Stimulated activated CD8-positive, alpha-beta memory T cell treated with anti-CD3 and anti-CD28 coated beads, Interleukin-12 subunit alpha, Interleukin-12 subunit beta, amount 100 ng/mL, for 24 hours (primary cell): ENCODE results near the gene ZSCAN25.
"Not testable (repeated sequence)": the region's sequence is repeated elsewhere in the genome, so short reads cannot be mapped to it uniquely, and the experiment has no call there.

ENCODE experiments used
- DNase-seq: peaks from one replicate; pipeline ENCODE4 v3.0.0-alpha.2; 2020; ENCODE audit errors: extremely low read depth

The ZSCAN25 gene

DNA sequence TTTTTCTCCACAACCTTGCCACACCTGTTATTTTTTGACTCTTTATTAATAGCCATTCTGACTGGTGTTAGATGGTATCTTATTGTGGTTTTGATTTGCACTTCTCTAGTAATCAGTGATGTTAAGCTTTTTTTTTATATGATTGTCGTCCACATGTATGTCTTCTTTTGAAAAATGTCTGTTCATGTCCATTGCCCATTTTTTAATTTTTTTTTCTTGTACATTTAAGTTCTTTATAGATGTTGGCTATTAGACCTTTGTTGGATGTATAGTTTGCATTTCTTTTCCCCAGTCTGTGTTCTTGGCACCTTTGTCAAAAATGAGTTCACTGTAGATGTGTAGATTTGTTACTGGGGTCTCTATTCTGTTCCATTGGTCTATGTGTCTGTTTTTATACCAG lies 28.8 kb downstream of the ZSCAN25 start:
- DNase-seq, result no peak

DNA sequence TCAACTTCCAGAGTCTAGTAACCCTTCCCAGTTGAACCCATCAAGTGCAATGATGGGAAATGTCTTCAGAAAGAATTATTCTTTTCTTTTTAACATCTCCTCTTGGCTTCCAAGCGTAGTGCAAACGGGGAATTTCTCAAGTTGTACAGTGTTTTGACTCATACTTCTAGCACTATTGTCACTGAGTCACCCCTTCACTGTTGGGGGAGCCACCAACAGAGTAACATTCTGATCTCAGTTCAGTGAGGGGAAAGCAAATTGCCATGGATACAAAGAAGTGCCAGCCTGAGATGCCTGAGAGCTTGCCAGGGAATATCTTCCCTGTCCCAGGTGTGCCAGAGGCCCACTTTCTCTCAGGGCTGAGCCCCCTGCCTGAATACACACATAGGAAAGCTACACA lies 32.1 kb downstream of the ZSCAN25 start:
- DNase-seq, result no peak

GRCh38 chr7:99651290-99651689 lies 34.5 kb downstream of the ZSCAN25 start:
- DNase-seq, result no peak

GRCh38 chr7:99652671-99653070 lies 35.9 kb downstream of the ZSCAN25 start:
- no peak for DNase-seq

DNA sequence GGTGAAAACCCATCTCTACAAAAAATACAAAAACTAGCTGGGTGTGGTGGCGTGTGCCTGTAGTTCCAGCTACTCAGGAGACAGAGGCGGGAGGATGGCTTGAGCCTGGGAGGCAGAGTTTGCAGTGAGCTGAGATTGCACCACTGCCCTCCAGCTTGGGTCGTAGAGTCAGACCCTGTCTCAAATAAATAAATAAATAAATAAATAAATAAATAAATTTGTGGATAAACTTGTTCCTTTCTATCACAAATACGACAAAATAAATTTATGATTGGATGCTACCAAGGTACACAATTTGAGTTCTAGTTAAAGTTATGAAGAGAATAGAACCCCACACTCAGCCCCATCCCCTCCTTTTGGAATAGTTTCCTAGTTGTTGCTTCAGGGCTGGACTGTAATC lies 36.5 kb downstream of the ZSCAN25 start:
- DNase-seq, result not testable (repeated sequence)

DNA sequence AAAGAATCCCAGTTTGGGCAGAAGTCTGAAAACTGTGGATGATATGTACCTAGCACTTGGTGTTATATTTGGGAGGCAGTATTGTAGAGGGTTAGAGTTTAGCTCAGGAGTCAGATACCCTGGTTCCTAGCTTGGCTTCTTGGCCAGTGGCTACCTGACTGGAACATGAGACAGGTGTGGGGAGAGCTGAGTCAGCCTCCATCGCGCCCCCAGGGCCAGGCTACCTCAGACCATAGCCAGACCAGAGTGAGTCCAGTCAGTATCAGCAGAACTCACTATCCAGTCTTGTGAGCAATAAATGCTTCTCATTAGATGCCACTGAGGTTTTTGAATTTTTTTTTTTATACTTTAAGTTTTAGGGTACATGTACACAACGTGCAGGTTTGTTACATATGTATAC lies 37.0 kb downstream of the ZSCAN25 start:
- no peak for DNase-seq

DNA sequence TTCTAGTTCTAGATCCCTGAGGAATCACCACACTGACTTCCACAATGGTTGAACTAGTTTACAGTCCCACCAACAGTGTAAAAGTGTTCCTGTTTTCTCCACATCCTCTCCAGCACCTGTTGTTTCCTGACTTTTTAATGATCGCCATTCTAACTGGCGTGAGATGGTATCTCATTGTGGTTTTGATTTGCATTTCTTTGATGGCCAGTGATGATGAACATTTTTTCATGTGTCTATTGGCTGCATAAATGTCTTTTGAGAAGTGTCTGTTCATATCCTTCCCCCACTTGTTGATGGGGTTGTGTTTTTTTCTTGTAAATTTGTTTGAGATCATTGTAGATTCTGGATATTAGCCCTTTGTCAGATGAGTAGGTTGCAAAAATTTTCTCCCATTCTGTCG lies 37.9 kb downstream of the ZSCAN25 start:
- DNase-seq, result not testable (repeated sequence)

DNA sequence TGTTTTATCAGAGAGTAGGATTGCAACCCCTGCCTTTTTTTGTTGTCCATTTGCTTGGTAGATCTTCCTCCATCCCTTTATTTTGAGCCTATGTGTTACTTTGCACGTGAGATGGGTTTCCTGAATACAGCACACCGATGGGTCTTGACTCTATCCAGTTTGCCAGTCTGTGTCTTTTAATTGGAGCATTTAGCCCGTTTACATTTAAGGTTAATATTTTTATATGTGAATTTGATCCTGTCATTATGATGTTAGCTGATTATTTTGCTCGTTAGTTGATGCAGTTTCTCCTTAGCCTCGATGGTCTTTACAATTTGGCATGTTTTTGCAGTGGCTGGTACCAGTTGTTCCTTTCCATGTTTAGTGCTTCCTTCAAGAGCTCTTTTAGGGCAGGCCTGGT lies 41.1 kb downstream of the ZSCAN25 start:
- DNase-seq, result not testable (repeated sequence)

DNA sequence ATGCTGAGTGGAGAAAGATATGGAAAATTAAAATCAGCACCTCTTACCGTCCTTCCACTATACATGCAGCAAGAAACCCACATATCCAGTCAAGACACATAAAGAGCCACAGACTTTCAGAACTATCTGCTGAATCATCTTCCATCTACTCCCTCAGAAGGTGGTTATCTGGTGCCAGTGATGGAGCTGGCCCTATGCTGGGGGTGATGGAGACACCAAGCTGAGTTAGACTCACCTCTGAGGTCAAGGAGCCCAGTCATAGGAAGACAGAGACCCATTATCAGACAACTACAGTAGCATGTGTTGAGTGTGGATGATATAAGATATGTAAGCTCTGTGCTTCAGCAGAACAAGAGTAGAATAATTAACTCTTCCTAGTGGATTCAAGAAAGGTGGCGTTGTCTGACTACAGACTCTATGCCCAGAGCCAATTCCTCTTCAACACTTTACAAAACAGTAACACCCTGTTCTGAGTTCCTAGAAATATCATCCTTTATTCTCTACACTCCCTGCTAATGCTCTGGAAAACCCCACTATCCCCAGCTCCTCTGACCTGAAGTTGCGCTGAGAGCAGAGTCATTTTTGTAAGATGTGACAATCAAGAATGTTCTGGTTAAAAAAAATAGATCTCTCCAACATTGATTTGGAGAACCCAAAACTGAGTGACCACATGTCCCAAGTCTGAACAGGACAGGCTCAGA lies 48.7 kb downstream of the ZSCAN25 start:
- no peak for DNase-seq

- no peak for DNase-seq
Measured at GRCh38 chr7:99666013-99666395, 49.3 kb downstream of the ZSCAN25 start.

- DNase-seq, result no peak
Measured at GRCh38 chr7:99667179-99667578, 50.4 kb downstream of the ZSCAN25 start.

DNA sequence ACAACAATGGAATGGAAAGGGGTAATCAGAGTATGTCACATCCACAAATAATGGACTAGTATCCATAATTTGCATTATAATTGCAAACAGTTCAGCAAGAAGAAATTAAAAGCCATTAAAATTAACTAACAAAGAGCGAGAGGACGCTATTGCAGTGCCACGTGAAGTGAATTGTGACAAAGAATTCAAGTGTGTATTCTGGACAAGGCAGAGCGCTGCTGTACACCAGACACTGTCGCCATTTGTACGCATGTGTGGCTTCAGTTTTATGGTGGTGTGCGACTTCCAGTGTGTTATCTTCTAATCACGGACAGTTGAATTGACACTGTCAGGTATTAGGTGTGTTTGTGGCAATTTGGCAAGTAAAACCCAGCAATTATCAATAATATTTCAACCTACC lies 51.8 kb downstream of the ZSCAN25 start:
- no peak for DNase-seq

- no peak for DNase-seq
Measured at GRCh38 chr7:99669782-99670181, 53.0 kb downstream of the ZSCAN25 start.

- DNase-seq, result no peak
Measured at GRCh38 chr7:99672573-99672972, 55.8 kb downstream of the ZSCAN25 start.

DNA sequence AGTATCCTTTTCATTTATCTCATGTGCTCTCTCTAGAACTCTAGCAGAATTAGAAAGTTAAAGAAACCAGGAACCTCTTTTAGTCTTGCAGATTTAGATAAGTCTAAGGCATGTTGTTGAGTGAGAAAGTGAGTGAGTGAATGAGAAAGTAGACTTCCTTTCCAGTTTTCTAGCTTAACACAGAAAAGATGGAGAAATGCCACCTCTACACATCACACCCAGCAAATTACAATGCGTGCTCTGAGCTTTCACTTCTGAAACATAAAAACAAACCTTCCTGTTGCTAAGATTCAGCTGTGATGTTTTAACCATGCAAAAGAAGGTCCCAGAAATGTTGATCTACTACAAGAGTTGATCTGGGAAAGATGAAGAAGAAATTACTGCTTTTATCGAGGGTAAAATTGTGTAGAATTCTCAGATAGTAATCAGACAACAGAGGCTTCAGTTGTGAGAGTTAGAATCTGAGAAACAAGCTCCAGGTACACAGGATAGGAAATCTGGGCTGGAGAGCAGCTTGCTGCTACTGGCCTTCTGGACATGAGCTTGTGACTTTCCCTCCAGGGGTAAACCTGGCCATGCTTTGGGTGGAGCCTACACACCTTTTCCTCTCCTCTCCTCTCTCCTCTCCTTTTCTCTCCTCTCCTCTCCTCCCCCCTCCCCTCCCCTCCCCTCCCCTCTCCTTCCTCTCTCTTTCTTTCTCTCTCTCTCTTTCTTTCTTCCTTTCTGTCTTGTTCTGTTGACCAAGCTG lies 58.4 kb downstream of the ZSCAN25 start:
- no peak for DNase-seq

- DNase-seq, result no peak
Measured at GRCh38 chr7:99677013-99677647, 60.4 kb downstream of the ZSCAN25 start.

DNA sequence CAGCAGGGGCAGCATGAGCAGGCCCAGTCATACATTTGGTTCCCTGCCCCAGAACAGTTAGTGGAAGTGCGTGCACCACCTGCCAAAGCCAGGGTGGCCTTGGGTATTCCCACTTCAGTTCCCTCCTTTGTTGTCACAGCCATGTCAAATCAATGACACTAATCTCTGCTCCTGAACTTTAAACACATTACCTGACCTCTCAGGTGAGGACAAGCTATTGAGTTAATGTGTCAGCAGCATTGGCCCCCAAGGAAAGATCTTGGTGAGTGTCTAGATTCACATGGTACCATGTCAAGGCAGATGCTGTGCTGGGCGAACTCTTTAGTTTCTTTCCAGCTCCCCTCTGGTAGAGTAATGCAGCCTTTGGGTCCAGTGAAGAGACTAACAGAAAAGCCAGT lies 60.9 kb downstream of the ZSCAN25 start:
- DNase-seq, result no peak

DNA sequence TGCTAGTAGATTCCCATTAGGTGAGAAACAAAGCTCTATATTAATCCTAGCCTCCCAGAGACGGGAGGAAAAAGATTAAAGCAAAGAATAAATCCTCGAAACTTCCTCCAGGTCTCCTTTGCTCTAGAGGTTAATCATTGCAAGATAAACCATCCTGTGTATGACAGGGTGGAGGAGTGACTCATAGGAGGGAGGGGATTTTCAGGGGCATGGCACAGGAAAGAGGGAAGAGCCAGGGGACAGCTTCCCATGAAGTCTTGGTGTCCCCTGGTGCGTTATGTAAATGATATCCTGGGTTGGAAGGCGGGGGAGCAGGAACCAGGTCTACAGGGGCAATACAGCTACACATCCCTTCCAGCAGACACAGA lies 62.3 kb downstream of the ZSCAN25 start:
- no peak for DNase-seq

- DNase-seq, result no peak
Measured at GRCh38 chr7:99679400-99680191, 62.9 kb downstream of the ZSCAN25 start, which contains the start of gene CYP3A5. TSS of gene CYP3A5 (minus strand) at chr7:99679996. CDS start at chr7:99679896, 100 bp downstream.
